GM12875 (cell line): ENCODE results near the gene INHBE.

Experiments used
- H3K4me3 ChIP-seq: one replicate; pipeline ENCODE4 v1.5.1; 2011; ENCODE audit warnings: low read depth, low read length, control low read depth
- TF ChIP-seq, protein P1 (sequence below): IDR thresholded peaks from 2 replicates; pipeline ENCODE4 v1.5.1; 2011; ENCODE audit warnings: low read depth, mild to moderate bottlenecking, control low read depth, inconsistent platforms, low read length, moderate library complexity, borderline replicate concordance; ENCODE audit not compliant: insufficient read depth

INHBE gene

DNA sequence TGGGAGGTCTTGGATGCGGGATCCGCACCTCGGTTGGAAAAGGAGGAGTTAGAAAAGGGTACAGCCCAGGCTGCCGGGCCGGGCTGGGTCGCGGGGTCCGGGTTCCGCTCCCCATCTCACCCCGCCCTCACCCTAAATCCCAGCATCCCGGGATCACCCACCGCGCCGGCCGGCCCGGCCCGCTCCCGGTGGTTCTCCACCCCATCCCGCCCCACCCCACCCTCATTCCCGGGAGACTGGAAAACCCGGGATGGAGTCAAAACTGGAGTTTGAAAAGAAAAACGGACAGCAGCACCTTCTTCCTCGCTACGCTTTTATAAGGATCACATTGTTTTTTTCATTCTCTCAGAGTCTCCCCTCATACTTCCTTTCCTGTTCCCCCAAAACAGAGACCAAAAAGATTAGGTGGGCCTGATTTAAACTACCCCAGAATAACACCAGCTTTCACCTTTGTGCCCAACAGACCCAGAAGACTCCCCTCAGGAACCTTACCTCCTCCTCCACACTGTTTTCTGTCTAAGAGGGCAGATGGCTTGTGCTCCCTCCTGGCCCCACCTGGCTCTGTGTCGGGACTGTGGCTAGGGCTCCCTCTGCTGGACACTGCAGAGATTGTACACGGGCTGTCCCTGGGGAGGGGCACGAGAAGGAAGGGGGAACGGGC is 7.3 kb downstream of the INHBE start:
- TF ChIP-seq, protein P1, sequence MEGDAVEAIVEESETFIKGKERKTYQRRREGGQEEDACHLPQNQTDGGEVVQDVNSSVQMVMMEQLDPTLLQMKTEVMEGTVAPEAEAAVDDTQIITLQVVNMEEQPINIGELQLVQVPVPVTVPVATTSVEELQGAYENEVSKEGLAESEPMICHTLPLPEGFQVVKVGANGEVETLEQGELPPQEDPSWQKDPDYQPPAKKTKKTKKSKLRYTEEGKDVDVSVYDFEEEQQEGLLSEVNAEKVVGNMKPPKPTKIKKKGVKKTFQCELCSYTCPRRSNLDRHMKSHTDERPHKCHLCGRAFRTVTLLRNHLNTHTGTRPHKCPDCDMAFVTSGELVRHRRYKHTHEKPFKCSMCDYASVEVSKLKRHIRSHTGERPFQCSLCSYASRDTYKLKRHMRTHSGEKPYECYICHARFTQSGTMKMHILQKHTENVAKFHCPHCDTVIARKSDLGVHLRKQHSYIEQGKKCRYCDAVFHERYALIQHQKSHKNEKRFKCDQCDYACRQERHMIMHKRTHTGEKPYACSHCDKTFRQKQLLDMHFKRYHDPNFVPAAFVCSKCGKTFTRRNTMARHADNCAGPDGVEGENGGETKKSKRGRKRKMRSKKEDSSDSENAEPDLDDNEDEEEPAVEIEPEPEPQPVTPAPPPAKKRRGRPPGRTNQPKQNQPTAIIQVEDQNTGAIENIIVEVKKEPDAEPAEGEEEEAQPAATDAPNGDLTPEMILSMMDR = peak; percentile 95
- H3K4me3 ChIP-seq = peak overlapping the region; percentile 63

DNA sequence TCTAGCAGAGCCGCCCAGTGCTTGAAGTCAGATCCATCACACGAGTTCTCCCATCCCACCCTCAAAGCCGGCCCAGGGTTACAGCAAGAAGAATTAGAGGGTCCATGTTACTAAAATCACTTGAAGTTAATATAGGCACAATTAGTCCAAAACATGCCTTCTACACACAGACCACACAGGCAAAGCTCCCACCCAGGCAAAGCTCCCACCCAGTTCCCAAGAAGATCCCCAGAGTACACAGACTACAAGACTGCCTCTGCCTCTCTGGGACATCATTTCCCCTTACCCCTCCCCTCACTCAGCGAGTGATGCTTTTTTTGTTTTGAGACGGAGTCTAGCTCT is 7.8 kb downstream of the INHBE start:
- H3K4me3 ChIP-seq = no peak overlapping the region
- TF ChIP-seq, protein P1 = no peak

DNA sequence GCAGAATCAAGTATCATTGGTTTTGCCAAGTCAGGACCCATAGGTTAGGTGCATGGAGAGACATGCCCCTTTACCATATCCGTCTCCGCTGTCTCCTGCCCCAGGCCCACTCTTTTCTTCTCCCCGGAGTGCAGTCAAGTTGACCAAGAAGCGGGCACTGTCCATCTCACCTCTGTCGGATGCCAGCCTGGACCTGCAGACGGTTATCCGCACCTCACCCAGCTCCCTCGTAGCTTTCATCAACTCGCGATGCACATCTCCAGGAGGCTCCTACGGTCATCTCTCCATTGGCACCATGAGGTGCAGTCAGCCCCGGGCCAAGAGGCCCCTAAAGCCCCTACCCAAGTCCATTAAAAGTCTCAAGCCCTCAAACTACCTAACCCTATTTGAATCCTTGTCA is 9.5 kb downstream of the INHBE start:
- H3K4me3 ChIP-seq = no peak overlapping the region
- TF ChIP-seq, protein P1 = no peak

DNA sequence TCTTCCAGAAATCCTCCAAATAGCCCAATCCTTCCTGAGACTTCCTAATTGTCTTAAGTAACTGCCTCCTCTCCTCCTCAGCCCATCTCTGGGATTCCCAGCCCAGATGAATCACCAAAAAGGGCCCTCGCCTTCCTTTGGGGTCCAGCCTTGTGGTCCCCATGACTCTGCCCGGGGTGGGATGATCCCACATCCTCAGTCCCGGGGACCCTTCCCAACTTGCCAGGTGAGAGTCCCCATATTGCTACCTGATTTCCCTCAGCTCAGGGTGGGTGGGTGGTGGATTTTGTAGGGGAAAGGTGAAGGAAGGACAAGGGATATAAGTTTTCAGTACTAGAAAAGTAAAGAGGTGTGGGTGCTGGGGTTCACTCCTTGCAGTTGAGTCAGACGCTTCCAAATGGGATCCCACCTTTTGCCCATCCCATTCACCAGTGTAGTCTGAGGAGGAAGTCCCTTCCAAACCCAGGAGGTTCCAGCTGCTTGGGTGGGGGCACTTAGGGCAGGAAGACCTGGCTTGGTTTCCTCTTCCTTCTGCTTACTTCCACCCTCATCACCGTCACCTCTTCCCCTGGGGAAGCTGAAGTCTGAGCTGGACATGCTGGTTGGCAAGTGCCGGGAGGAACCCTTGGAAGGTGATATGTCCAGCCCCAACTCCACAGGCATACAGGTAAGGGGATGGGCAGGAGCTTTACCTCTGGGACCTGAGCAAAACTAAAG is 10.1 kb downstream of the INHBE start:
- no peak overlapping the region for H3K4me3 ChIP-seq
- TF ChIP-seq, protein P1 = no peak

DNA sequence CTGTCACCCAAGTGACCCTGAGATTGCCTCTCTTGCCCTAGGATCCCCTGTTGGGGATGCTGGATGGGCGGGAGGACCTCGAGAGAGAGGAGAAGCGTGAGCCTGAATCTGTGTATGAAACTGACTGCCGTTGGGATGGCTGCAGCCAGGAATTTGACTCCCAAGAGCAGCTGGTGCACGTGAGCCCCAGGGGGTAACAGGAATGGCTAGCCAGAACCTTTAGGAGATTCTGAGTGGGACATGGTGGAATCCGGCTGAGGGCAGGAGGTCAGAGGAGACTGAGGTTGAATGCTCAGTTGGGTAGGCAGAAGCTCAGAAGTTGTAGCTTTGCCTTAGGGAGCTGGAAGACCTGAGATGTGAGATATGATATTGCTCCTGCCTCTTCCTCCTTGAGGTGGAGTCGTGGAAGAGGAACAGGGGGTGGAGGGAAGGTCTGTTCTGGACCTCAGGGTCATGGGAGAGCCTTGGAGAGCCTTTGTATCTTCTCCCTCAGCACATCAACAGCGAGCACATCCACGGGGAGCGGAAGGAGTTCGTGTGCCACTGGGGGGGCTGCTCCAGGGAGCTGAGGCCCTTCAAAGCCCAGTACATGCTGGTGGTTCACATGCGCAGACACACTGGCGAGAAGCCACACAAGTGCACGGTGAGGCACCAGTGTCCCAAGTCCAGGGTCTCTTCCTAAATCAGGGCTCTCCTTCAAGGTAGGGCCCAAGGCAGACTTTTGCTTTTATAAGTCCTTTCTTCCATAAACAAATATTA is 10.8 kb downstream of the INHBE start:
- H3K4me3 ChIP-seq = no peak overlapping the region
- TF ChIP-seq, protein P1 = no peak

DNA sequence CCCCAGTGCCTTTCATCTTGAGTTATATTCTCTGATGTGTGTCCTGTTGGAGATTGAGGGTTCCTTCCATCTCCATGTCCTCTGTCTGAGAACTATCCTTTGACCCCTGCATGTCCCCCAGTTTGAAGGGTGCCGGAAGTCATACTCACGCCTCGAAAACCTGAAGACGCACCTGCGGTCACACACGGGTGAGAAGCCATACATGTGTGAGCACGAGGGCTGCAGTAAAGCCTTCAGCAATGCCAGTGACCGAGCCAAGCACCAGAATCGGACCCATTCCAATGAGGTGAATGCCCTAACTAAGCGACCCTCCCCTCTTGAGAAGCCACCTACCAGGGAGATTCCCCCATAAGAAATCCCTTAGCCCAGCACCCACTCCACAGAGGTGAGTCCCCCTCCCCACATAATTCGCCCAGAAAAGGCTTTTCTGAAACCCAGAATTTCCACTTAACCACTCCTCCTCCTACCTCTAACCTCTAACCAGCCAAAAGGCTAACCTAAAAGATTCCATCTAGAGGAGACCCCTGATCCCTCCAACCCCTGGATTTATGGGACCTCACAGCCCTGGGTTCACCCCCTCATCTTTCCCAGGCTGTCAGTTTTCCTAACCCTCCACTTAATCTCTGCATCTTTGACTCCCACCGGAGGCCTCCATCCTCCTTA is 12.2 kb downstream of the INHBE start:
- TF ChIP-seq, protein P1 = no peak
- no peak overlapping the region for H3K4me3 ChIP-seq
